ENCODE results near the gene PARP2.

- TF ChIP-seq CTCF (IDR thresholded peaks at IDR 0.05; ENCODE audit: low read length): no peak
- no peak for TF ChIP-seq EZH2 (IDR thresholded peaks at IDR 0.05; ENCODE audit: borderline replicate concordance, low read length)
Observed at GRCh38 chr14:20317720-20318119, 25.7 kb upstream of the PARP2 start.

Measured in OCI-LY1 (cell line).